ENCODE measurements around the gene CRB2.

CRB2 gene

DNA sequence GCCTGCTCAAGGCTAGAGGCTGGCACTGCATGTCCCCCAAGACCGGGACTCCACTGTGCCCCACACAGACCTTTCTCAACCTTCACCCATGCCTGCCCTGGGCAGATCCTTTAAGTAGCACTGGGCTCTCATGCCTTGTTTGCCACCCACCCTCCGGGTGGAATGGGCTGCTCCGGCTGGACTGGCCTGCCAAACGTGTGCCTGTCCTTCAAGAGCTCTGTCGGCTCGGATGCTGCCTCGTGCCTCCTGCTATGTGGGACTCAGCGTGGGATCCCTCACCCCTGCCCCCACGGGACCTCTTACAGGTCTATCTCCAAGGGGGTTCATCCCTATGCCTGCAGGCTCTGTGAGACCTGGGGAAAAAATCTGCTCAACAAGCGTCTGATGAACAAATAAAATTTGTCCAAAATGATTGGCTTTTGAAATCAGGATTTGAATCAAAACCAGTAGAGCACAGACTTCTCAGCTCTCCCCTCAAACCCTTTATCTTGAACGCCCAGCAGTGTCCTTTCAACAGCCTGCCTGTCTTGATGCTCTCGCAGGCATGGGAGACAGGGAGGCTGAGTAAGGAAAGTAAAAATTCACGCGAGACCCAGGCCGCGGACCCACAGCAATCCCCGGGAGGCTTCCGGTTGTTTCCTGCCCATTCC is 56.3 kb downstream of the CRB2 start:
- no peak for TF ChIP-seq ZBTB7A (IDR thresholded peaks at IDR 0.05; ENCODE audit: low read depth)
- no peak for TF ChIP-seq REST (IDR thresholded peaks at IDR 0.05; ENCODE audit: low read depth)
- no peak for TF ChIP-seq YY1 (IDR thresholded peaks at IDR 0.05; ENCODE audit: low read depth)
- TF ChIP-seq, protein P1, sequence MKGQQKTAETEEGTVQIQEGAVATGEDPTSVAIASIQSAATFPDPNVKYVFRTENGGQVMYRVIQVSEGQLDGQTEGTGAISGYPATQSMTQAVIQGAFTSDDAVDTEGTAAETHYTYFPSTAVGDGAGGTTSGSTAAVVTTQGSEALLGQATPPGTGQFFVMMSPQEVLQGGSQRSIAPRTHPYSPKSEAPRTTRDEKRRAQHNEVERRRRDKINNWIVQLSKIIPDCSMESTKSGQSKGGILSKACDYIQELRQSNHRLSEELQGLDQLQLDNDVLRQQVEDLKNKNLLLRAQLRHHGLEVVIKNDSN (IDR thresholded peaks at IDR 0.05) = no peak
- TF ChIP-seq FOXM1 (IDR thresholded peaks at IDR 0.05; ENCODE audit: borderline replicate concordance, low read depth) = no peak
- TF ChIP-seq EGR1 (IDR thresholded peaks at IDR 0.05) = no peak
- TF ChIP-seq EP300 (IDR thresholded peaks at IDR 0.05; ENCODE audit: borderline replicate concordance) = no peak
- no peak for TF ChIP-seq CREB1 (IDR thresholded peaks at IDR 0.05; ENCODE audit: low read depth)

DNA sequence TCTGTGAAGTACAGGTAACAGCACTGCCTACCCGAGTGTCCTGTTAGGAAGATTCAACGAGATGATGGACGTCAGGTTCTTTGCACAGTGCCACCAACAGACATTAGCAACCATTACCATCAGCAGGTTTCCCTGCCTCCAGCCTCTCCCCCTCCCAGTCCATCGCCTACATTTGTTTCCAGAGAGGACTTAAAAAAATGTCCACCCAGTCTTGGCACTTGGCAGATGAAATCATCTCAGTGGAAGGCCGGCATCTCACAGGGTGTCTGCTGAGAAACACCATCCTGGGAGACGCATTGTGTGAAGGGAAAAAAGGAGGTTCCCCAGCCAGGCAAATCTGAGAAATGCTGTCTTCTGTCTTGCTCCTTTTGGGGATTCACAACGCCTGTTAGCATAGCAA is 58.2 kb downstream of the CRB2 start:
- no peak for TF ChIP-seq CREB1 (IDR thresholded peaks at IDR 0.05; ENCODE audit: low read depth)
- TF ChIP-seq EP300 (IDR thresholded peaks at IDR 0.05; ENCODE audit: borderline replicate concordance) = no peak

DNA sequence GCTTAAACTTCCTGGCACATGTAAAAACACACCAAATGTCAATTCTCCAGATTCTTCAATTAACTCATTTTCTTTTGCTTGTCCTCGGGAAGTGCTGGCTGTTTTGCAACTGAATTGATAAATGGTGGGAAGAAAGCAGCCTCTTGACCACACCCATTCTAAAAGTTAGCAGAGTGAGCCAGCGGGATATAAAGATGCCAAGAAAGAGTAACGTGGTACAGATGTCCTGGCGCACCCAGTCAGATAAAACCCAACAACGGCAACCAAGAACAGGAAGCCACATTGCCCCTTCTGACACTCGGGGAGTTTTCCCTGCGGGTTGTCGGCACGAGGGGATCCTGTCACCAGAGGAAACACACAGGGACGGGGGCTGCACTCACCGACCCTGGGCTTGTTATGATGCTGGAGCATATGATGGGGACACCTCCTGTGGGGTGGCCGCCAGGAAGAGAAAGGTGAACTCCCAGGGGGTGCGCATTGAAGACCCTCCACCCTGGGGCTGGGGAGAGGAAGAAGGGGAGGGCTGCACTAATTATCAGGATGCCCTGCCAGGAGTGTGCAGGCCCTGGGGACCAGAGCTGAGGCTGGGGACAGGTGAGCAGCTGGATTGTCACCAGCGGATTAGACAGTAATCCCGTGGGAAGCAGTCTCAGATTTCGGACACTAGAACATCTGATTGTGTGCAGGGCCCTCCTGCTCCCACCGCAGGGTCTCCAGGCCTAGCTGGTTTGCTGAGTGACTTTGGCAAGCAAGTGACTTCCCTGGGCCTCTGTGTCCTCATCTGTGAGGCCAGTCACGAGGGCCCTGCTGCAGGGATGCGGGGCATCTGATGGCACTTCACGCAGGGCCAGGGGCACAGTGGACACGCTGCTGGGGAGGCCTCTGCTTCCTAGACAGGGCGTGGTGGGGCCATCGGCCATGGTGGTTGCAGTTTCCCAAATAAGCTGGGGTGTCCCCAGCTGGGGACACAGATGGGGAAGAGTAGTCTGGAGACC is 59.2 kb downstream of the CRB2 start:
- no peak for TF ChIP-seq TAF1 (IDR thresholded peaks at IDR 0.05; ENCODE audit: low read depth)
- no peak for TF ChIP-seq REST (IDR thresholded peaks at IDR 0.05; ENCODE audit: low read depth)
- no peak for TF ChIP-seq NFIC (IDR thresholded peaks at IDR 0.05)
- TF ChIP-seq RAD21 (IDR thresholded peaks at IDR 0.05; ENCODE audit: low read depth) = no peak
- no peak for TF ChIP-seq MAX (IDR thresholded peaks at IDR 0.05)
- TF ChIP-seq, protein P1 (IDR thresholded peaks at IDR 0.05) = no peak
- no peak for TF ChIP-seq EGR1 (IDR thresholded peaks at IDR 0.05)
- TF ChIP-seq ZBTB7A (IDR thresholded peaks at IDR 0.05; ENCODE audit: low read depth) = no peak
- no peak for TF ChIP-seq TCF12 (IDR thresholded peaks at IDR 0.05; ENCODE audit: low read depth)
- TF ChIP-seq FOXM1 (IDR thresholded peaks at IDR 0.05; ENCODE audit: borderline replicate concordance, low read depth) = no peak
- no peak for TF ChIP-seq CEBPB (IDR thresholded peaks at IDR 0.05)
- TF ChIP-seq TEAD4 (IDR thresholded peaks at IDR 0.05) = no peak
- no peak for TF ChIP-seq CREB1 (IDR thresholded peaks at IDR 0.05; ENCODE audit: low read depth)
- TF ChIP-seq YY1 (IDR thresholded peaks at IDR 0.05; ENCODE audit: low read depth) = no peak
- no peak for TF ChIP-seq EP300 (IDR thresholded peaks at IDR 0.05; ENCODE audit: borderline replicate concordance)

DNA sequence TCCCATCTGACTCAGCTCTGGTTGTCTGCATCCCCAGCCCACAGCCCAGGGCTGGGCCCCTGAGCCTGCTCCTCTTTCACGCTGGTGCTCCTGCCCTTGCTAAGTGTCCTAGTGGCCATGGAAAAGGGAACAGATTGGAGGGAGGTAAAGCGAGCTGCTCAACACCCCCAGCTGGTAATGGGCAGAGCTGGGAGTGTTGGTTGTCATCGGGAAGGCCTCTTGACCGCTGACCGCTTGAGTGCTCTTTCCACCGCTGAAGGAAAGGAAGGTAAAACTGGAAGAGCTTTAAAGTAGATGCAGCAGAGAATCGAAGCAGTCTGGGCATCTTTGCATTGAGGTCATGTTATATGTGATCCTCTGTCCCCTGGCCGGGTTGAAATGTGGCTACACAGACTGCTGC is 60.2 kb downstream of the CRB2 start:
- no peak for TF ChIP-seq NFIC (IDR thresholded peaks at IDR 0.05)
- TF ChIP-seq, protein P1 (IDR thresholded peaks at IDR 0.05) = no peak
- no peak for TF ChIP-seq TEAD4 (IDR thresholded peaks at IDR 0.05)
- no peak for TF ChIP-seq REST (IDR thresholded peaks at IDR 0.05; ENCODE audit: low read depth)
- no peak for TF ChIP-seq EGR1 (IDR thresholded peaks at IDR 0.05)
- TF ChIP-seq MAX (IDR thresholded peaks at IDR 0.05) = no peak
- no peak for TF ChIP-seq FOXM1 (IDR thresholded peaks at IDR 0.05; ENCODE audit: borderline replicate concordance, low read depth)
